ENCODE measurements around the gene CD52.
A peak's percentile ranks its signal among the peaks of the same experiment; 100 is the strongest.

Gene CD52

DNA sequence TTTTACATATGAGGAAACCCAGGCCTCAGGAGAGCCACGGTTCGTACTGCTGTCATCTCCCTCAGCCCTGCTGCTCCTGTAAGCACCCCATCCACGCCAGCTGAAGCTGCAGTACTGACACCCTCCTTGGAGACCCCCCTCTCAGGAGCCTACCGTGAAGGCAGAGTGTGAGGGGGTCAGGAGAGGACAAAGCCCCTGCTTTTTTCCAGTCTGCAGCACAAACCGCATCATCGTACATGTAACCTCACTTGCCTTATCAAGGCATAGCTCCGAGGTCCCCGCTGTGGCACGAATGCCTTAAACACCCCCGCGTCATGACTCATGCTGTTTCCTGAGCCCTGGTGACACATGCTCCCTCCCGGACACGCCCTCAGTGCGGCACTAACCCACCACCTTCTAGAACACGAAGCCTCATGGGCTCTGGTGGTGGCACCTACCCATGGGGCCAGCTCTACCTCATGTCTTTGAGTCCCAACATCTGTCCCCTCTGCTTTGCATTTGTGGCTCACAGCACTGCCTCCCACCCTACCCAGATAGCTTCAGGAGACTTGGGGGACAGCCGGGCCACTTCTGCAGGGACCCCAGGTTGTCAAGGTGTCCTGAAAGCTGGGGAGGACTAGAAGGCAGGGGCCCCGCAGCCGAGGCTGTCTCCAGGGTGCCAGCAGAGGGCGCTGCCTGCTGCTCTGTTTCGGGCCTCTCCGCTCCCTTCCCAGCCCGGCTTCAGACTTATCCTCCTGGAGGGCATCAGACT, 33.0 kb upstream of the CD52 start:
- Histone ChIP-seq H3K36me3 (ENCODE audit: control insufficient read depth, insufficient read depth, low read length) (no peaks in the 10 kb centered on the region), H3K9ac (no peak overlapping the region)

DNA sequence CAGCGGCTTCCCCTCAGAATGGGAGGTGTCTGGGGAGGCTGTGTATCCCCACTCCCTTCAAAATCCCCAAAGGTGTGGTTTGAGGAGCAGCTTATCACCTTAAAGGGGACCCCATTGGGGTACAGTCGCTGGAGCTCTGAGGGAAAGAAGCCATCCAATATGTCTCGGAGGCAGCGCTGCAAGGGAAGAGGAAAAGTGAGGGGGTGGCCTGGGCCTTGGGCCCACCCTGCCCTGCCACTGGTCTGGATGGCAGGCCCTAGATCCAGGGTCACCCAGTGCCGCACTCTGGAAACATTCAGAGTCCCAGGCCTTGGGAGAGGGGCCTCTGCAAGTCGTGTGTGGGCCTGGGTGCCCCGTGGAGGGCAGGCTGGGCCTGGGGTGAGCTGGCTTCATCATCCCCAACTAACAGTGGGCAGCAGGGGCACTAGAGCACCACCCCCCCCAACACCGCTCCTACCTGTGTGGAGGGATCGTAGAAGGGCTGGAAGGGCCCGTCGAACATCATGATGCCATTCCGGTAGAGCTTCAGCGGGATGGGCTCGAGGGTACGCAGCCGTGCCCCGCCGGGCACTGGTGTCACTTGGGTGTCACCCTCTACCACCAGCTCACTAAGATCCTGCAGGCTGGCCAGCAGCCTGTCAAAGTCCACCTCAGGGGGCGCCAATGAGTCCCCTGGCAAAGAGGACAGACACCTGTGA, 32.2 kb upstream of the CD52 start:
- Histone ChIP-seq H3K36me3 (ENCODE audit: control insufficient read depth, insufficient read depth, low read length) (no peaks in the 10 kb centered on the region), H3K27me3 (ENCODE audit: control insufficient read depth, insufficient read depth, low read length) (no peaks in the 10 kb centered on the region), H3K9me3 (ENCODE audit: control insufficient read depth, low read length) (no peaks in the 10 kb centered on the region), H3K79me2 (no peaks in the 10 kb centered on the region), H3K4me2 (ENCODE audit: low read length) (no peak overlapping the region), H3K4me1 (no peaks in the 10 kb centered on the region), H3K9ac (no peak overlapping the region), H3K27ac (no peak overlapping the region), H2AFZ (no peak overlapping the region), H3K4me3 (ENCODE audit: low read depth, low read length) (no peak overlapping the region)
- TF ChIP-seq, protein P1, sequence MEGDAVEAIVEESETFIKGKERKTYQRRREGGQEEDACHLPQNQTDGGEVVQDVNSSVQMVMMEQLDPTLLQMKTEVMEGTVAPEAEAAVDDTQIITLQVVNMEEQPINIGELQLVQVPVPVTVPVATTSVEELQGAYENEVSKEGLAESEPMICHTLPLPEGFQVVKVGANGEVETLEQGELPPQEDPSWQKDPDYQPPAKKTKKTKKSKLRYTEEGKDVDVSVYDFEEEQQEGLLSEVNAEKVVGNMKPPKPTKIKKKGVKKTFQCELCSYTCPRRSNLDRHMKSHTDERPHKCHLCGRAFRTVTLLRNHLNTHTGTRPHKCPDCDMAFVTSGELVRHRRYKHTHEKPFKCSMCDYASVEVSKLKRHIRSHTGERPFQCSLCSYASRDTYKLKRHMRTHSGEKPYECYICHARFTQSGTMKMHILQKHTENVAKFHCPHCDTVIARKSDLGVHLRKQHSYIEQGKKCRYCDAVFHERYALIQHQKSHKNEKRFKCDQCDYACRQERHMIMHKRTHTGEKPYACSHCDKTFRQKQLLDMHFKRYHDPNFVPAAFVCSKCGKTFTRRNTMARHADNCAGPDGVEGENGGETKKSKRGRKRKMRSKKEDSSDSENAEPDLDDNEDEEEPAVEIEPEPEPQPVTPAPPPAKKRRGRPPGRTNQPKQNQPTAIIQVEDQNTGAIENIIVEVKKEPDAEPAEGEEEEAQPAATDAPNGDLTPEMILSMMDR (IDR thresholded peaks at IDR 0.05), result no peak

More for the DNA sequence above, 33.0 kb upstream of the CD52 start:
- no peaks in the 10 kb centered on the region for H3K9me3 ChIP-seq (ENCODE audit: control insufficient read depth, low read length)
- no peaks in the 10 kb centered on the region for H3K79me2 ChIP-seq
- TF ChIP-seq, protein P1 (IDR thresholded peaks at IDR 0.05), result peak; percentile 43
- no peaks in the 10 kb centered on the region for H3K4me1 ChIP-seq
- no peak overlapping the region for H3K27ac ChIP-seq
- no peak overlapping the region for H3K4me2 ChIP-seq (ENCODE audit: low read length)
- no peak overlapping the region for H2AFZ ChIP-seq
- H3K4me3 ChIP-seq (ENCODE audit: low read depth, low read length), result no peak overlapping the region
- no peaks in the 10 kb centered on the region for H3K27me3 ChIP-seq (ENCODE audit: control insufficient read depth, insufficient read depth, low read length)

DNA sequence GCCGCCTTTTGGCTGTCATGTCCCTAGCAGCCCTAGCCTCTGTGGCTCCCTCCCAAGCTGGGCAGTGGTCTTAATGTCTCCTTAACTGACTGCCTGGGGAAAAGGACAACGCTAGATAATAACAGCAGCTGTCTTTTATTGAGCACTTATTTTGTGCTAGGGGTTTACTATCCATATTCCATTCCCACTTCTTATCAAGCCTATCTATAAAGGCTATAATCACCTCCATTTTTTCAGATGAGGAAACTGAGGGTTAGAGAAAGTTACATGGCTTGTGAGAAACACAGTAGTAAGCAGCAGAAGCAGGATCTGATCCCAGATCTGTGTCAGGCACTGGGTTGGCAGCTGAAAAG, 31.7 kb upstream of the CD52 start:
- Histone ChIP-seq H3K9ac (no peak overlapping the region), H3K27ac (no peak overlapping the region), H3K4me3 (ENCODE audit: low read depth, low read length) (no peak overlapping the region), H3K4me2 (ENCODE audit: low read length) (no peak overlapping the region), H3K9me3 (ENCODE audit: control insufficient read depth, low read length) (no peaks in the 10 kb centered on the region), H3K27me3 (ENCODE audit: control insufficient read depth, insufficient read depth, low read length) (no peaks in the 10 kb centered on the region), H3K36me3 (ENCODE audit: control insufficient read depth, insufficient read depth, low read length) (no peaks in the 10 kb centered on the region), H3K79me2 (no peaks in the 10 kb centered on the region), H3K4me1 (no peaks in the 10 kb centered on the region), H2AFZ (no peak overlapping the region)
- TF ChIP-seq, protein P1 (IDR thresholded peaks at IDR 0.05), result no peak

DNA sequence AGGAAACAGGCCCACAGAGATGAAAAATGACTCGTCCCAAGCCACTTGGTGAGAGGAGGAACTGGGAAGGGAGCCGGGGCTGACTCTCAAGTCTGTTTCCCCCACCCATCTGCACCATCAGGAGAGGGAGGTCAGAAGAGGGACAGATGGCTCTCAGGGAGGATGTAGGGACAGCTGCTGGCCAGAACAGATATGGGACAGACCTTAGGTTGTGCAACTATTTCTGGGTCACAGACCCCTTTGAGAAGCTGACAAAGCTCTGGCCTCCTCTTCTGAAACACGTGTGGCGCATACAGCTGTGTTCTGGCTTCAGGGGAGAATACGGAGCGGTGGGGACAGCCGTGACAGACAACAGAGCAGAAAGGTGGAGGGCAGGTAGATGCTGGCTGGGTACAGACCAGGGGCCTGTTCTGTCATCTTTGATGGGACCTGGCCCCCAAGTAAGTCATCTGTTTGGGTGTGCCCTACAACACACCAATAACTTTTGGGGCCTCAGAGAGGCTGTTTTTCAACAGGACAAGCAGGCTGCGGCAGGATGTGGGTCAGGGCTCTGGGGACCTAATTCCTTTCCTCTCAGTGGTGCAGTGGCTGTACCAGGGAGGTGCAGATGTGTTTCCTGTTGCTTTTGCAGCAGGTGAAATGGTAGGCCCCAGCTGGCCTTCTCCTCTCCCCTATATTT, 30.6 kb upstream of the CD52 start:
- H3K4me2 ChIP-seq (ENCODE audit: low read length), result no peak overlapping the region
- no peaks in the 10 kb centered on the region for H3K27me3 ChIP-seq (ENCODE audit: control insufficient read depth, insufficient read depth, low read length)
- no peaks in the 10 kb centered on the region for H3K4me1 ChIP-seq
- no peak overlapping the region for H2AFZ ChIP-seq
- no peaks in the 10 kb centered on the region for H3K79me2 ChIP-seq
- TF ChIP-seq, protein P1 (IDR thresholded peaks at IDR 0.05), result no peak
- H3K9ac ChIP-seq, result no peak overlapping the region
- H3K4me3 ChIP-seq (ENCODE audit: low read depth, low read length), result no peak overlapping the region
- no peaks in the 10 kb centered on the region for H3K36me3 ChIP-seq (ENCODE audit: control insufficient read depth, insufficient read depth, low read length)
- no peaks in the 10 kb centered on the region for H3K9me3 ChIP-seq (ENCODE audit: control insufficient read depth, low read length)
- H3K27ac ChIP-seq, result no peak overlapping the region
